IPS-NIHi7 (cell line): ENCODE results near the gene FCHSD2.
"Not testable (repeated sequence)": the region's sequence is repeated elsewhere in the genome, so short reads cannot be mapped to it uniquely, and the experiment has no call there.

Experiments
- DNase-seq: peaks from one replicate; pipeline ENCODE4 v3.0.0; 2012; ENCODE audit warnings: mixed read lengths; ENCODE audit errors: extremely low spot score

FCHSD2 gene

GRCh38 chr11:72821221-72821919, 320.7 kb downstream of the FCHSD2 start:
- DNase-seq, result peak; percentile 43

GRCh38 chr11:72820439-72821139, 321.5 kb downstream of the FCHSD2 start:
- no peak for DNase-seq

GRCh38 chr11:72818971-72819370, 323.1 kb downstream of the FCHSD2 start:
- no peak for DNase-seq

- DNase-seq, result no peak
Measured at GRCh38 chr11:72817966-72818365, 324.2 kb downstream of the FCHSD2 start.

GRCh38 chr11:72816404-72816990, 325.6 kb downstream of the FCHSD2 start:
- DNase-seq, result no peak

GRCh38 chr11:72815110-72815618, 327.0 kb downstream of the FCHSD2 start:
- no peak for DNase-seq

GRCh38 chr11:72814286-72815109, 327.6 kb downstream of the FCHSD2 start, which contains the start of gene ATG16L2:
TSS of gene ATG16L2 (plus strand) at chr11:72814411. CDS start at chr11:72814446, 35 bp downstream.
- peak; percentile 95 for DNase-seq

GRCh38 chr11:72813740-72814285, 328.3 kb downstream of the FCHSD2 start:
- peak; percentile 74 for DNase-seq

- DNase-seq, result peak; percentile 71
Measured at GRCh38 chr11:72812967-72813739, 329.0 kb downstream of the FCHSD2 start.

- DNase-seq, result no peak
Measured at GRCh38 chr11:72812604-72812966, 329.5 kb downstream of the FCHSD2 start.

GRCh38 chr11:72811686-72812085, 330.4 kb downstream of the FCHSD2 start:
- not testable (repeated sequence) for DNase-seq

GRCh38 chr11:72808331-72808798, 333.8 kb downstream of the FCHSD2 start:
- DNase-seq, result no peak

- no peak for DNase-seq
Measured at GRCh38 chr11:72807792-72808191, 334.3 kb downstream of the FCHSD2 start.

- DNase-seq, result no peak
Measured at GRCh38 chr11:72807021-72807693, 335.0 kb downstream of the FCHSD2 start.

GRCh38 chr11:72806378-72806777, 335.7 kb downstream of the FCHSD2 start:
- not testable (repeated sequence) for DNase-seq

GRCh38 chr11:72805216-72805615, 336.9 kb downstream of the FCHSD2 start:
- no peak for DNase-seq

- DNase-seq, result no peak
Measured at GRCh38 chr11:72802822-72803221, 339.3 kb downstream of the FCHSD2 start.

- DNase-seq, result no peak
Measured at GRCh38 chr11:72799441-72799840, 342.7 kb downstream of the FCHSD2 start.

- peak; percentile 53 for DNase-seq
Measured at GRCh38 chr11:72798361-72798760, 343.8 kb downstream of the FCHSD2 start.
